Measurements from ENCODE around the gene PRRT1.
"Not testable (repeated sequence)": the region's sequence is repeated elsewhere in the genome, so short reads cannot be mapped to it uniquely, and the experiment has no call there.

The PRRT1 gene

GRCh38 chr6:32151863-32152768, at the start of gene PRRT1:
Gene PRRT1 (minus strand): TSS chr6:32151939. CDS start chr6:32151827, 112 bp downstream.
- DNase-seq (ENCODE audit: low read depth) = no peak

- DNase-seq (ENCODE audit: low read depth) = no peak
Observed at GRCh38 chr6:32200711-32201475, 49.2 kb upstream of the PRRT1 start.

- DNase-seq (ENCODE audit: low read depth) = no peak
Observed at GRCh38 chr6:32198866-32199265, 47.1 kb upstream of the PRRT1 start.

- no peak for DNase-seq (ENCODE audit: low read depth)
Observed at GRCh38 chr6:32198345-32198696, 46.6 kb upstream of the PRRT1 start.

GRCh38 chr6:32196682-32197616, 45.2 kb upstream of the PRRT1 start:
- no peak for DNase-seq (ENCODE audit: low read depth)

GRCh38 chr6:32195902-32196681, 44.4 kb upstream of the PRRT1 start:
- peak; percentile 44 for DNase-seq (ENCODE audit: low read depth)

- peak; percentile 100 for DNase-seq (ENCODE audit: low read depth)
Observed at GRCh38 chr6:32195652-32195901, 43.8 kb upstream of the PRRT1 start.

GRCh38 chr6:32194825-32195651, 43.3 kb upstream of the PRRT1 start:
- DNase-seq (ENCODE audit: low read depth) = no peak

GRCh38 chr6:32194388-32194787, 42.6 kb upstream of the PRRT1 start:
- no peak for DNase-seq (ENCODE audit: low read depth)

- not testable (repeated sequence) for DNase-seq (ENCODE audit: low read depth)
Observed at GRCh38 chr6:32193096-32193495, 41.4 kb upstream of the PRRT1 start.

GRCh38 chr6:32192608-32193039, 40.9 kb upstream of the PRRT1 start, which contains the start of gene GPSM3:
Gene GPSM3 (minus strand): TSS chr6:32192643. CDS start chr6:32192513, 130 bp downstream.
- no peak for DNase-seq (ENCODE audit: low read depth)

GRCh38 chr6:32191696-32192607, 40.2 kb upstream of the PRRT1 start:
- no peak for DNase-seq (ENCODE audit: low read depth)

GRCh38 chr6:32190911-32191677, 39.4 kb upstream of the PRRT1 start:
- no peak for DNase-seq (ENCODE audit: low read depth)

GRCh38 chr6:32190054-32190851, 38.5 kb upstream of the PRRT1 start, which contains the start of gene PBX2:
Gene PBX2 (minus strand): TSS chr6:32190202. CDS start chr6:32189915, 287 bp downstream.
- peak; percentile 80 for DNase-seq (ENCODE audit: low read depth)

GRCh38 chr6:32189742-32190053, 38.0 kb upstream of the PRRT1 start:
- no peak for DNase-seq (ENCODE audit: low read depth)

- no peak for DNase-seq (ENCODE audit: low read depth)
Observed at GRCh38 chr6:32189069-32189741, 37.5 kb upstream of the PRRT1 start.

GRCh38 chr6:32188381-32189068, 36.8 kb upstream of the PRRT1 start:
- no peak for DNase-seq (ENCODE audit: low read depth)
